HG03342 (cell line): ENCODE data around the gene BTRC.

Experiments used
- ATAC-seq: cut with Tn5 transposase; IDR thresholded peaks from one replicate; pipeline ENCODE4 v1.9.1; 2021; ENCODE audit warnings: mild to moderate bottlenecking, moderate library complexity; ENCODE audit not compliant: unreplicated experiment

BTRC gene

GRCh38 chr10:101441541-101442455, 87.8 kb downstream of the BTRC start:
- peak; percentile 63 for ATAC-seq

- no peak for ATAC-seq
Measured at GRCh38 chr10:101442456-101442800, 88.5 kb downstream of the BTRC start.

GRCh38 chr10:101444058-101444898, 90.3 kb downstream of the BTRC start:
- no peak for ATAC-seq

- no peak for ATAC-seq
Measured at GRCh38 chr10:101446071-101446470, 92.1 kb downstream of the BTRC start.

- no peak for ATAC-seq
Measured at GRCh38 chr10:101446947-101447346, 93.0 kb downstream of the BTRC start.

- ATAC-seq, result no peak
Measured at GRCh38 chr10:101447477-101447876, 93.5 kb downstream of the BTRC start.

GRCh38 chr10:101450277-101451080, 96.5 kb downstream of the BTRC start:
- ATAC-seq, result no peak

- no peak for ATAC-seq
Measured at GRCh38 chr10:101451261-101451660, 97.3 kb downstream of the BTRC start.

GRCh38 chr10:101451667-101452069, 97.7 kb downstream of the BTRC start:
- no peak for ATAC-seq

GRCh38 chr10:101452176-101452575, 98.2 kb downstream of the BTRC start:
- no peak for ATAC-seq

- ATAC-seq, result no peak
Measured at GRCh38 chr10:101452593-101452992, 98.6 kb downstream of the BTRC start.

GRCh38 chr10:101453318-101453717, 99.4 kb downstream of the BTRC start:
- no peak for ATAC-seq

- no peak for ATAC-seq
Measured at GRCh38 chr10:101453791-101454718, 100.1 kb downstream of the BTRC start.

GRCh38 chr10:101458869-101459268, 104.9 kb downstream of the BTRC start:
- ATAC-seq, result no peak

GRCh38 chr10:101464082-101464481, 110.1 kb downstream of the BTRC start:
- ATAC-seq, result no peak

- no peak for ATAC-seq
Measured at GRCh38 chr10:101464599-101464998, 110.6 kb downstream of the BTRC start.

GRCh38 chr10:101466016-101466912, 112.3 kb downstream of the BTRC start:
- ATAC-seq, result no peak

GRCh38 chr10:101467286-101467770, 113.4 kb downstream of the BTRC start:
- no peak for ATAC-seq

- ATAC-seq, result no peak
Measured at GRCh38 chr10:101468159-101468558, 114.2 kb downstream of the BTRC start.
